HK-2 (cell line): ENCODE measurements around the gene FALEC.

Experiments
- DNase-seq: peaks from one replicate; pipeline ENCODE4 v3.0.0-alpha.2; 2018; ENCODE audit not compliant: unreplicated experiment

FALEC gene

DNA sequence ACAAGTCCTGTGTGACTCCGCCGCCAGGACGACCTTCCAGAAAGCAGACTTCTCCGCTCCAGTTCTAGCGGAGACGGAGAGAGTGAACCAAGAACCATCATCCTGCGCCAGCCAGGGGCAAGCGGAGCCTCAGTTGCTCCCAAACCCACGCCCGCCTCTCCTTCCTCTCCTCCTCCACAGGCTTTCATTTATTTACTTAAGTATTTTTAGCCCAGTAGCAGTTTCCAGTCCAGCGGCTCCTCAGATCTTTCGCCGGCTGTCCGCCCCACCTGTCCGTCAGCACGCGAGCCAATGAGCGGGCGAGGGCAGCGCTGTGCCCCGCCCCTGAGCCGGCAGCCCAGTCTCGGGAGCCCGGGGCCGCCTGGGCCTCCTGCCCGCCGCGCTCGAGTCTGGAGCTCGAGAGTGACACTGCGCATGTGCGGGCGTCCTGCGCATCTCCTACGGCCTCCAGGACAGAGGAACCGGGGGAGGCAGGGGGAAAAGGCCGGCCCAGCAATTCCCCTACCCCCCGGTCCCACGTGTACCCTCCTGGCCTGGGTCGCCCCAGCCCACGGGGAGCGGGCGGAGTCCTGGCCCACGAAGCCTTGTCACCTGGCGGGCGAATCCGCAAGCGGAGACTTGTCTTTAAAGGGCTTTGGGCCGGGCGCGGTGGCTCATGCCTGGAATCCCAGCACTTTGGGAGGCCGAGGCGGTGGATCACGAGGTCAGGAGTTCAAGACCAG, at the start of gene FALEC:
TSS of gene FALEC (plus strand) at position 425 of the 722 bp plus-strand sequence.
- peak; percentile 98 for DNase-seq

DNA sequence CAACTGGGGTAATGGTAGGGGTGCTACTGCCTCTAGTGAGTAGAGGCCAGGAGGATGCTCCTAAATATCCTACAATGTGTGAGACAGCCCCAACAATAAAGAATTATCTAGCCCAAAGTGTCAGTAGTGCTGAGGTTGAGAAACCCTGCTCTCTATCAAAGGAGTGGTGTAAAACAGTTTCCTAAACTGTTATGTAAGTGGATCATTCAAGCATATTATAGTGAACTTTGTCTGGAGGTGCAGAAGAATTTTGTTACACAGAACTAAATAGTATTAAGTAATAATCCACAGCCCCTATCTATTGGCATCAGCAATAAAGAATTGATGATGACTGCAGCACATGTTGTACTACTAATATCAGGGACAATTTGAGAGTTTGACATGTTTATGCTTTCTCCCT, 48.6 kb upstream of the FALEC start:
- no peak for DNase-seq

DNA sequence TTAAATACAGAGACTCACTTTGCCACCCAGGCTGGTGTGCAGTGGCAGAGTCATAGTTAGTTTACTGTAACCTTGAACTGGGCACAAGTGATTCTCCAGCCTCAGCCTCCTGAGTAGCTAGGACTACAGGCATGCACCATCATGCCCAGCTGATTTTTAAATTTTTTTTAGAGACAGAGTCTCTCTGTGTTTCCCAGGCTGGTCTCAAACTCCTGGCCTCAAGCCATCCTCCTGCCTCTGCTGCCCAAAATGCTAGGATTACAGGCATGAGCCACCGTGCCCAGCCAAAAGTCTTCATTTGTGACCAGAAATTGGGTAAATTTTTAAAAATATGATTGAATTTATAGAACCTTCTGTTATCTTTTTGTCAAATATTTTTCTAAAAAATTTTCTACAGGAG, 46.3 kb upstream of the FALEC start:
- no peak for DNase-seq

DNA sequence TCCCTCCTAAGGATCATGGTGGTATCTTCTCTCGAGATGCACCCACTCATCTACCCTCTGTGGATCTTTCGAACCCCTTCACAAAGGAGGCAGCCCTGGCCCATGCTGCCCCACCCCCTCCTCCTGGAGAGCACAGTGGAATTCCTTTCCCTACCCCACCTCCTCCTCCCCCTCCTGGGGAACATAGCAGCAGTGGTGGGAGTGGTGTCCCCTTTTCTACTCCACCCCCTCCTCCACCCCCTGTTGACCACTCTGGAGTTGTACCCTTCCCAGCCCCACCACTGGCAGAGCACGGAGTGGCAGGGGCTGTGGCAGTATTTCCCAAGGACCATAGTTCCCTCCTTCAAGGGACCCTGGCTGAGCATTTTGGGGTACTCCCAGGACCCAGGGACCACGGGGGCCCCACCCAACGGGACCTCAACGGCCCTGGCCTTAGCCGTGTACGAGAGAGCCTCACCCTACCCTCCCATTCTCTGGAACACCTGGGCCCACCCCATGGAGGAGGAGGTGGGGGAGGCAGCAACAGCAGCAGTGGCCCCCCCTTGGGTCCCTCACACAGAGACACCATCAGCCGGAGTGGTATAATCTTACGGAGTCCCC, 42.9 kb upstream of the FALEC start:
- no peak for DNase-seq

DNA sequence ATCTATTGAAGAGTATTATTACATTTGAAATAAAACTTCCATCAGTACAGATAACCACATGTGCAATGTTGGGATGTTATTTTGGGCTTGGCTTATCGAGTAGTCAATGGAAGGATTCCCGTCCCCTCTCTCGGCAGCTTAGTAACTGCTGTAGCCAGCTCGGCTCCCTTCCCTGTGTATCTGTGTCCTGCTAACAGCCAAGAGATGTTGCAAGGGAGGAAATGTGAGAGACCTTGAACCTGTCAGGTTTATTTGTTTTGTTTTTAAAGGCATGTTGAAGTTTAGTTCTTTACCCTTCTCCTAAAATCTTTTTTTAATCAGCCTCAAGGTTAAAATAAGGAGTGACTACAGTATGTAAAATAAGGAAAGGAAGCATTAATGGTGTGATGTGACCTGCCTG, 41.9 kb upstream of the FALEC start:
- DNase-seq, result no peak

DNA sequence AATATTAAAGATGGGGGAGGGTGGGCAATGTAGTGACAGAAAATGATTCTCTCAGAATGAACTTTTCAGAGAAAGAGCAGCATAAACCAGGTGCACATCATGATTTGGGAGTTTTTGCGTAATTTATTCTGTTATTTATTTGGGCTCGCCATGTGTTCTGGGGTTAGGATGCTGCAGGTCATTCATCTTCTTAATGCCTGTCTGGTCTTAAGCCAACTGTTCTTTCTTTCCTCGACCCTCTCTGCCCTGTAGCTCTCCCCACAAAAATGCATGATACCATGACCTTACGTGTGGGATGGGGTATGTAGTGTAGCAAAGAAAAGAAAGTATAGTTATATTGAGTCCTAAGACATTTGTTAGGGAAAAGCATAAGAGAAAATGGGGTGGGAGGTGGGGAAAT, 40.7 kb upstream of the FALEC start:
- no peak for DNase-seq

DNA sequence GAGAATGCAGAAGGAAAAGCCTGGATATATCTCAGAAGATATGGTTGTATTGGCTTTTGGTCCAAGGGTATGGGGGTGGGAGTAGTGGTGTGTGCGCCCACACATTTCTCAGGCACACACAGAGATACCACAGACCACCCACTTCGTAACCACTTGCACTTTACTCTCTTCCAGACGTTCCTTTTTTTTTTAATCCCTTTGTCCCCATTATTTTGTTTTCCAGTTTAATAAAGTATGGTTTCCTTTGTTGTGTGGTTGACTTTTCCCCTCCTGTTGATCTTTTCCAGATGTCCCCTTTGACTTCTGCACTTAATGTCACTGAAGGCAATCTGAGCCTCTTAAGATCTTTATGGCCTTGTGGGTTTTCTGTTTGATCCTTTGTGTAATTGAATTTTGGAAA, 38.8 kb upstream of the FALEC start:
- no peak for DNase-seq

DNA sequence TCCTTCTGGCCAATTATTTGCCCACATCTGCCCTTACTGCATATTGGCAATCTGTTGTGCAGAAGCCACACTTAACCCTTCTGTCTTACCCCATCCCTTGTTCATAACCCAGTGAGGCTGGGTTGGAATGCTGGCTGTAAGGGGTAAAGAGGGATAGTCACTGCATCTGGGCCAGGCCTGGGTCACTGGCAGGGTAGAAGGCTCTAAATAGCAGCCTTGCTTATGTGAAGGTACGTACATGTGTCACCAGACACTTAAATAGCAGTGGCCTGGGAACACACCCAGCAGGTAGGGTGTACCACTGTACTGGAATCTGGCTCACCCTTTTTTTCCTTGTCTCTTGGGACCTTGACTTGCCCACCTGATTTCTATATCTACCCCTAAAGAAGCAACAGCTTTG, 38.2 kb upstream of the FALEC start:
- no peak for DNase-seq

DNA sequence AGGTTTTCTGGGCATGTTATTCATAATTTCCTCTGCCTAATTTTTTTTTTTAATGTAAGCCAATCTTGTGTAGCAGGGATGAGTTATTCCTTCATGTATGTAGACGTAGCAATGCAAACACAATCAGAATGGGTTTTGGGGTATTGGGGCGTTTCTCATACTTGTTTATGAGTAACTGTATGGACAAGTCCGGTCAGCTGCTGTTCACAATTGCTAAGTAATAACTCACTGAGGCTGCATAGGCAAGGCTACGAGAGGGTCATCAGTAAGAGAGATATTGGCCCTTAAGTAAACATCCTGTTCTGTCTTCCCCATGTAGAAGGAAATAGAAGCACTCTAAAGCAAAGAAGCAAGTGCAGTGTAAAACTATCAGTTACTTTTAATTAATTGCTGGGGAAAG, 37.8 kb upstream of the FALEC start:
- no peak for DNase-seq

DNA sequence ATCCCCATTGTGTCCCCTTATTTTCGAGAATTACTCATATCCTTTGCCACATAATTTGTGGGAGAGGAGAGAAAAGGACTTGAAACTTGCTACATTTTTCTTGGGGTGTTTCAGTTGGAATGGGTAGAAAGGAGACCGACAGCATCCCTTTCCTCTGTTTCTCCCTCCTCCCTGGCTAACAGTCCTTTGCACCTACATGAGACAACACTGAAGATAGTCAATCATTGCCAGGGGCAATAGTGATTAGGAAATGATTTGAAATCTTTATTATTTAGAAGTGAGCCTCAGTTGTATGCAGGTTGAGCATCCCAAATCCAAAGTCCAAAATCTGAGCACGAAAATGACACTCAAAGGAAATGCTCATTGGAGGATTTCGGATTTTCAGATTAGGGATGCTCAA, 36.2 kb upstream of the FALEC start:
- no peak for DNase-seq

DNA sequence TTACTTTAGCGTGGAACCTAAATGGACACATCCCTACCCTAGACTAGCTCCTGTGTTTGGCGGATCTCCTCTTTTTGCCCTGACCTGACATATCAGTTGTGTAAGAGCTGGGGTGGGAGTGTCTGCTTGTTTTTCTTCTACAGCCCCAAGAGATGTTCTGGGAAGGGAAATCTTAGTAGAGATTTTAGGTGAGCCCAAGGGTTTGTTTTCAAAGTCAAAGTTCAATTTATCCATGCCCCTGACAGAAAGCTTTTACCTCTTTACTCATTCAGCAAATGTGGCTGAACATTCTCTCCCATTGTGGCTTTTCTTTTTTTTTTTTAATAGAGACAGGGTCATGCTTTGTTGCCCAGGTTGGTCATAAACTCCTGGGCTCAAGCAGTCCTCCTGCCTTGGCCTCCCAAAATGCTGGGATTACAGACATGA, 35.6 kb upstream of the FALEC start:
- no peak for DNase-seq

DNA sequence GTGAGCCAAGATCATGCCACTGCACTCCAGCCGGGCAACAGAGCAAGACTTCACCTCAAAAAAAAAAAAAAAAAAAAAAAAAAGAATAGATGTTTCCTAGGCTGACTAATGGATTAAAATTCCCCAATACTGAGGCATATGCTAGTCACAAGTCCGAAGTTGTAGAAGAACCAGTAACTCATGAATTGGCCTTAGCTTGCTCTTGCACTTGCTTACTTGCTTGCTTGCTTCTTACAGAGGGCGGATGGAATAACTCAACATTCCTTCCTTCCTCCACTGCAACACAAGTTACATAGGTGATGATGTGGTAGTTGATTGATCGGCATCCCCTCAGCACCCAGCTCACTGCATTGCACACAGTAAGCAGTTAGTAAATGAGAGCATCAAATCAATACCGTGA, 31.1 kb upstream of the FALEC start:
- DNase-seq, result no peak

DNA sequence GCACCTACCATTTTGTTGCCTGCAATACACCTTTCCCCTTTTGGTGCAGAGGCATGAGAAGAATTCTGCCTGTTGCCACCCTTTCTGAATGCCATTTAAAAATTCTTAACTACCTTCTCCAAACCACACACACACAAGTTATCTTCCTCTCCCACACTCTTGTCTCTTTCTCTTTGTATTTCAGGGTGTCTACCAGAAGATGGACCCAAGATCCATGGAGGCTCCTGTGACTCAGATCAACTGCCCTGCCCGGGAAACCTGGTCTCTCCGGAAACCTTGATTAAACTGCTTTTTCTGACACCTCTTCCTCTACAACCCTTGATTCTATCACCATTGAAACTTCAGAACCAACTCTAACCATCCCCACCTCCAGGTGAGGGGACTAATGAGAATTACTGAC, 30.7 kb upstream of the FALEC start:
- no peak for DNase-seq

DNA sequence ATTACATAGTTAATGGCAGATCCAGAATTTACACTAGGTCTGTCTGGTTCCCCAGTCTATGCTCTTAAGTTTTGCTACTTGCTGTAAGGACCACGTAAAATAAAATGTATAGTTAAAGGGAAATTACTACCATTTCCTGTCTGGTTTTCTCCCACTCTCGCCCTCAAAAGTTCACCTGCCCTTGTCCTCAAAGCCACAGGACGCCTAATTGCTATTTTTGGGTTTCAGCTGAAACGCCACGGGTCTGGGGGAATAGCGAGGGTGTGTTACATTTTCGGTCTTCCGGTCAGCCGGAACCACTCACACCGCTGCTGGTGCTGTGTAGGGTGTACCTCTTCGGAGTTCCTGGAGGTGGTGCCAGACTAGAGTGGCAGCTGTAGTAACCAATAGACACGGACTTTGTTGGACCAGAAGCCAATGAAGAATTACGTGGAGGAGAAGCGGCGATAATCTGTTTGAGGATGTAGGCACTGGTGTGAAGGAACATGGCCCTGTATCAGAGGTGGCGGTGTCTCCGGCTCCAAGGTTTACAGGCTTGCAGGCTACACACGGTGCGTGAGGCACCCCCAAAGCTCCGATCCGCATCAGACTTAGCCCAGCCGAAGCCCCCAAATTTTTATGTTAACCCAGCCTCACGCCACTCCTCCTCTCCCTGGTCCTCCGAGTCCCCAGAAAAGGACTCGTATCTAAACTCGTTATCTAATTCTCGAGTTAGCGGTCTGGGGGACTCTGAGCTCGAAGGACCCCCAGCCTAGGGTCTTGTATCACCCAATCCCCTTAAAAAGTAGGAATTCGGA, 28.4 kb upstream of the FALEC start, which contains the start of gene TARS2:
TSS of gene TARS2 (plus strand) at position 454 of the 797 bp plus-strand sequence. CDS start at position 486, 32 bp downstream.
- peak; percentile 98 for DNase-seq

DNA sequence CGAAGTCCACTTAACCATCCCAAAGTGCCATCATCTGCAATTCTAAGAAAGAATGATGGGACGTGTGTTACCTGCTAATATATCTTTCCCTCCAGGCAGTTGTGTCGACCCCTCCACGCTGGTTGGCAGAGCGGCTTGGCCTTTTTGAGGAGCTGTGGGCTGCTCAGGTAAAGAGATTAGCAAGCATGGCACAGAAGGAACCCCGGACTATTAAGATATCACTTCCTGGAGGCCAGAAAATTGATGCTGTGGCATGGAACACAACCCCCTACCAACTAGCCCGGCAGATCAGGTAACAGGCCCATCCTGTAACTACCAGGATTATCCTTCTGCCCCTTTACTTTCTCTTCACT, 27.8 kb upstream of the FALEC start:
- DNase-seq, result no peak

DNA sequence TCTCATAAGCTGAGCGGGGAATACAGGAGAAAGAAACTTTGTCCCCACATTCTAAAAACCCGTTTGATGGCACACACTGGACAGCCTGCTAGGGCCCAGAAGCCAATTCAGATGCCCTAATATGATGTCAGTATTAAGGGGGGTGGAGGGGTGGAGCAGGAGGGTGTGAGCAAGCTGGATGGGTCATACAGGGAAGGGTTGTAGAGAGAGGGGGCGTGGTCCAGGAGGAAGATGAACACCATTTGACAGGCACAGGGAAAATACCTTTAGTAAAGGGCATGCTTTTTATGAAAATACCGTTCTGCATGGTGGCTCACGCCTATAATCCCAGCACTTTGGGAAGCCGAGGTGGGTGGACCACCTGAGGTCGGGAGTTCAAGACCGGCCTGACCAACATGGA, 22.4 kb upstream of the FALEC start:
- no peak for DNase-seq

DNA sequence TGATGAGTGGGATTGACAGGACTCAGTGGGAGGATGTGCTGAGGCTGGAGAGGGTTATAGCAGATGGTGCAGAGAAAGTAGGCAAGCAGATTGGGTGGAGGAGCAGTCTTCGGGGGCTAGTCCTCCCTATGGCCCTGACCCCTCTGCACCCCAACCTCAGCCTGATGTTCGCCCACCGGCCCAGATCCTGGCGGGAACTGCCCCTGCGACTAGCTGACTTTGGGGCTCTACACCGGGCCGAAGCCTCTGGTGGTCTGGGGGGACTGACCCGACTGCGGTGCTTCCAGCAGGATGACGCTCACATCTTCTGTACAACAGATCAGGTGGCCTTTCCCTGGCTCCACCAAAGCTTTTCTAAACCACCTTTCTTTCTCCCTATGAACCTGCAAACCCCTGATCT, 17.2 kb upstream of the FALEC start:
- no peak for DNase-seq

DNA sequence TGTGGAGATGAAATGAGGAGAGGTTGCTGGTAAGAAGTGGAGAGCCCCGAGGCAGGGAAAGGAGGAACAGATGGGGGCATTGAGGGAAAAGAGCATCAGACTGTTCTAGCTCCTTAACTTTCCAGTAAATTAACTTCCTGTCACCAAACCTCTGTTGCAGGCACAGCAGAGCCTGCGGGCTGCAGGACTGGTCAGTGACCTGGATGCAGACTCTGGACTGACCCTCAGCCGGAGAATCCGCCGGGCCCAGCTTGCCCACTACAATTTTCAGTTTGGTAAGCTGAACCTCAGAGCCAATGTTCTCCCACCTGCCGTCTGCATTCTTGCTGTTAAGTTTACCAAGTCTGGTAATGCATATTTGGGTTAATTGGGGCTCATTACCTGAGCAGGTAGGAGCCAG, 10.1 kb upstream of the FALEC start:
- DNase-seq, result no peak

DNA sequence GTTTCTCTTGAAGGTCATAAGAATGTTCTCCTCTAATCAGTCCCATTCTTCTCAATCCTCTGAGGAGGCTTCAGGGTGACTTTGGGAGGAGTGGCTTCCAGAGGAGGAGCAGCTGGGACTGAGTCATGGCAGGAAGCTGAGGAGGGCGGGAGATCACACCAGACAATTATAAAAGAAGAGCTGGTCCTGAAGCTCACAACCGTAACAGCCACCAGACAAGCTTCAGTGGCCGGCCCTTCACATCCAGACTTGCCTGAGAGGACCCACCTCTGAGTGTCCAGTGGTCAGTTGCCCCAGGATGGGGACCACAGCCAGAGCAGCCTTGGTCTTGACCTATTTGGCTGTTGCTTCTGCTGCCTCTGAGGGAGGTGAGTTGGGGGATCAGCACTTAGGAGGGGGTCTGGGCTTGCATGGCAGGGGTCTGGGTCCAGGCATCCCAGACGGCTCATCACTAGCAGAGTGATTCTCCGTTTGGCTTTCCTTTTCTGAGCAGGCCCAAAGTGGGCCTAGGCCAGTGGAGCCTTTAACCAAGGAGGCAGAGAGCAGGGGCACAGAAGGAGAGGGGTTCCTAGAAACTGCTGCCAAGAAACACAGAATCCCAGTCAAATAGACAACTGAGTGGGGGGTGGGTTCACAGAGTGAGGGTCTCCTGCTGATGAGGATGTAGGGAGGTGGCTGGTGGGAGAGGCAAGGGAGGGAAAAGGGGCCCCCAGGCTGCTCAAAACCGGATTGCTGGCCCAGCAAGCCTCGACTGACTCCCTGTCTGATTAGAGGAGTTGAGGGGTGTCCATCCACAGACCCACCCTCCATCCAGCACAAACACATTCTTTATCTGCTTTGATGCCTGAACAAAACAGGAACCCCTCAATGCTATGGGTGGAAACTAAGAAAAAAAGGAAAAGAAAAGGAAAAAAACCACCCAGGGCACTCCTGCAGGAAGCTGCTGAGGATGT, 7.4 kb upstream of the FALEC start, which contains the start of gene ECM1:
TSS of gene ECM1 (plus strand) at position 198 of the 953 bp plus-strand sequence. CDS start at position 299, 101 bp downstream.
- peak; percentile 66 for DNase-seq

DNA sequence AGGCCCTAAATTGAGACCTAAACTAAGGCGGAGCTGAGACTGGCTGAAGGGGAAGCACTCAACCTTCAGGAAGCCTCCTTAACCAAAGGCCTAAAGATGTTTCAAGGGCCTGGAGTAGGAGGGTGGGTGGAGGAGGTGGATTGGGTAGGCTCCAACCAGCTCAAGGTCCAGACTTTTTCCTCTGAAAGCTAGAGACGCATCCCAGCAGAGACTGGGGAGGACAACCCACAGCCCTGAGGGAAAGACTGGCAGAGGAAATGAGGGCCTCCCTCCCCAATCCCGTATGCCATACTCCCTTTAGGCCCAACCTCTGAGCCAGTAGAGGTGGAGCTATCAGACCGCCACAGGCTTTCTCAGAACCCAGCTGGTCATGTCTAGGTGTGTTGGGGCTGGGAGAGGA, 6.6 kb upstream of the FALEC start:
- DNase-seq, result no peak

DNA sequence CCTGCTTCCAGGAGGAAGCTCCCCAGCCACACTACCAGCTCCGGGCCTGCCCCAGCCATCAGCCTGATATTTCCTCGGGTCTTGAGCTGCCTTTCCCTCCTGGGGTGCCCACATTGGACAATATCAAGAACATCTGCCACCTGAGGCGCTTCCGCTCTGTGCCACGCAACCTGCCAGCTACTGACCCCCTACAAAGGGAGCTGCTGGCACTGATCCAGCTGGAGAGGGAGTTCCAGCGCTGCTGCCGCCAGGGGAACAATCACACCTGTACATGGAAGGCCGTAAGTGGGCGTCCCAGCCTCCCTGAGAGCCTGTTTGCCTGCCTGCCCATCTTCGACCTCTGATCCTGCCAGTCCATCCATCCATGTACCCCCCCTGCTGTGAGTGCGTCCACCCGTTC, 4.0 kb upstream of the FALEC start:
- DNase-seq, result no peak
